Measurements from ENCODE around the gene CCDC117.

CCDC117 gene

DNA sequence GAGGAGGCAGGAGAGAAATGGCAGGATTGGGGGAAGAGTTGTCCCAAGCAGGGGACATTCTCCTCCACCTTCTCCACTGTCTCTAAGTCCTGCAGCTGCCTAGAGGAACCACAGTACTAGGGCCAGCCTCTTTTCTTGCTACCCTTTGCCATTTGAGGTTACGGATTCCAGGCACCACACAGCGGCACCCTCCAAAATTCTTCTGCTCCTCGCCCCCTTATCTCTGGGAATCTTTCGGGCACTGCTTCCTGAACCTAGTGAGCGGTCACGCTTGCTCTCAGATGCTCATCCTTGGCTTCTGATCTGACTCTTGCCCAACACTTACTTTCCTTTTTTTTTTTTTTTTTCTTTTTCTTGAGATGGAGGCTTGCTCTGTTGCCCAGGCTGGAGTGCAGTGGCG is 54.4 kb downstream of the CCDC117 start:
- in situ Hi-C loops (cut with MboI; ENCODE audit: low sequenced_read_pairs): loop anchor here (25.0 kb wide), 1 partner anchor 790 kb away; no protein-coding TSS in a partner anchor

DNA sequence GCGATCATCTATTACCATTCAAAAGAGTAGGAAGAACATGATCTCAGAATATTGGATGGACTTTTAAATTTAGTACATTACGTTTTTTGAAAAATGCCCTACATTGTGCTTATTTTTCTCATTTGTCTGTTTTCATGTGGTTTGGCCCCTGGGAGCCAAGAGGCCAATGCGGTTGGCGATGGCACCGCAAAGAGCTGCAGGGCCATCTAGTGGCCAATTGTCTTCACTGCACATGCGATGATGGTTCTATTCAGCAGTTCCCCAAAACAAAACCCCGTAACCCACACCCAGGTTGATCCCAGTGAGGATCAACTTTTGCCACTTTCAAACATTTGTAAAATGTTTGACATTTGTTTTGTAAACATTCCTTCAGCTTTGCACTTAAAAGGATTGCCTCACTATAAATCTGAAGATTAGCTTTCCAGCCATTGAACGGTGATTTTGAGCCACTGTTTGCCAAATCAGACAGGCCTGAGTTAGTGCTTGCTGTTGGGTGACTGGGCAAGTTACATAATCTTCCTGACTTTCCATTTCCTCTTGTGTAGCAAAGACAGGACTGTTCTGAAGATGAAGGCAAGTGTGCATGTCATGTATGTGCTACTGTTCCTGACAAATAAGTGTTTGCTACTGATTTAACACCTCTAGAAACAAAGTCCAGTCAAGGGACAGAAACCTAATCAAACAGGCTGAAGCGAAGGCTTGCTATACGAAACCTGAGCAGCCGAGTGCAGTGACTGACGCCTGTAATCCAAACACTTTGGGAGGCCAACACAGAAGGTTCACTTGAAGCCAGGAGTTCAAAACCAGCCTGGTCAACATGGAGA is 57.1 kb downstream of the CCDC117 start:
- in situ Hi-C loops (cut with MboI; ENCODE audit: low sequenced_read_pairs): loop anchor here (10.0 to 25.0 kb wide), 2 partner anchors 225 to 792 kb away; no protein-coding TSS in a partner anchor

DNA sequence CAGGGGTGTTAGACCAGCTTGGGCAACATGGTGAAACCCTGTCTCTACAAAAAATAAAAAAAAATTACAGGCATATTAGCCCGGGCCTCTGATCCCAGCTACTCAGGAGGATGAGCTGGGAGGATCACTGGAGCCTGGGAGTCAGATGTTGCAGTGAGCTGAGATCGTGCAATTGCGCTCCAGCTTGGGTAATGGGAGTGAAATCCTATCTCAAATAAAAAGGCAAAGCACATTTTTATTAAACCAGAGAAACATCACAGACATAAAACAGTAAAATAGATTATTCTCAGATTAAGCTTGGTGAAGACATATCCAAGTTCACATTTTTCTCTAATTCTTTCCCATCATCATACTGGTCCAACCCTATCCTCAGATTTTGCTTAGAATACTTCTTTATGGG is 57.9 kb downstream of the CCDC117 start:
- in situ Hi-C loops (cut with MboI; ENCODE audit: low sequenced_read_pairs): loop anchor here (10.0 to 25.0 kb wide), 2 partner anchors 226 to 793 kb away; no protein-coding TSS in a partner anchor

GRCh38 chr22:28831140-28832072 is 58.9 kb downstream of the CCDC117 start:
- in situ Hi-C loops (cut with MboI; ENCODE audit: low sequenced_read_pairs): loop anchor here (10.0 to 25.0 kb wide), 2 partner anchors 227 to 794 kb away; no protein-coding TSS in a partner anchor

GRCh38 chr22:28832731-28833130 is 60.2 kb downstream of the CCDC117 start:
- in situ Hi-C loops (cut with MboI; ENCODE audit: low sequenced_read_pairs): loop anchor here (10.0 to 25.0 kb wide), 2 partner anchors 228 to 795 kb away; no protein-coding TSS in a partner anchor

- in situ Hi-C loops (cut with MboI; ENCODE audit: low sequenced_read_pairs): loop anchor here (10.0 to 25.0 kb wide), 2 partner anchors 229 to 796 kb away; no protein-coding TSS in a partner anchor
Observed at GRCh38 chr22:28833276-28833923, 60.9 kb downstream of the CCDC117 start.

GRCh38 chr22:28835630-28836189 is 63.2 kb downstream of the CCDC117 start:
- in situ Hi-C loops (cut with MboI; ENCODE audit: low sequenced_read_pairs): loop anchor here (10.0 to 25.0 kb wide), 2 partner anchors 231 to 798 kb away; no protein-coding TSS in a partner anchor

GRCh38 chr22:28837640-28838039 is 65.1 kb downstream of the CCDC117 start:
- in situ Hi-C loops (cut with MboI; ENCODE audit: low sequenced_read_pairs): loop anchor here (10.0 to 25.0 kb wide), 2 partner anchors 233 to 800 kb away; no protein-coding TSS in a partner anchor
